Measurements from ENCODE around the gene RGS6. TPM values are rescaled to one million over a fixed set of nuclear protein-coding genes. Genes with fewer than 3 reads are reported as not detected.

The RGS6 gene
- total RNA-seq, 1 donor from 2014 or later = 2.8 TPM

DNA sequence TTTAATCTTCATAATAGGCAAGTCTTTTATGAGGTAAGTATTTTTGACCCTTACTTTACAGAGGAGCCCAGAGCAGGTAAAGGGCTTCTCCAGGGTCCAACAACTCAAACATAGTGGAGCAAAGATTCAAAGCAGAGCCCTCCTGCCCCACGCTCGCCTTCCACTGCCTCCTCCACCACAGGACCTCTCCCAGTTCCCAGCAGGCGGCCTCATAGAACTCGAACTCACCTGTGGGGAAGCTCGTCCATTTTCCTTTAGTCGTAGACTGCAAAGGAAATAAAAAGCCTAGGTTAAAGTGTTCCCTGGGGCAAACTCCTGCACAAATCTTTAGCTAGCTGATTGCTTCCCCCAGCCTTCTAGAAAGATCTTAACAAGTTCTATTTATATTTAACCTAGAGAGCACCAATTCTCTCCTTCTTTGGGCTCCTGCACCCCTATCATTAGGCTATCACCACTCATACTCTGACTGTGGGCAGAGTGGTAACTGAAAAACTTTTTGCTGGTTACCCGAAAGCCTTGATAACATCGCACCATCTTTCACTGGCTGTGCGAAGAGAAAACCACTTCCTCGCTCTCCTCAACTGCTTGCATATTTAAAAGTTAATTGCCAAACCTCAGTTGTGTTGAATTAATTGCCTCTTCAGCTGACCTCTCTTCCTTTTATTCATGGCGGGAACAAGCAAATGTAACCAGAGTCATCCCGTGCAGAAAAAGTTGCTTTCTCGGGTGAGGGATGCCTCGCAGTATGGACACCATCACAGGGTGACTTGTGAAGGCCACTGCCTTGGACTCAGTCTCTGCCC is 662.1 kb downstream of the RGS6 start:
- H3K36me3 Mint-ChIP-seq (ENCODE audit: low read depth) = no peaks in the 10 kb centered on the region
- peaks cover 2% of the 10 kb centered on the region for H3K27me3 Mint-ChIP-seq (ENCODE audit: low read depth)
- DNase-seq (ENCODE audit: low read depth, low spot score) = no peak
- TF ChIP-seq, protein P1, sequence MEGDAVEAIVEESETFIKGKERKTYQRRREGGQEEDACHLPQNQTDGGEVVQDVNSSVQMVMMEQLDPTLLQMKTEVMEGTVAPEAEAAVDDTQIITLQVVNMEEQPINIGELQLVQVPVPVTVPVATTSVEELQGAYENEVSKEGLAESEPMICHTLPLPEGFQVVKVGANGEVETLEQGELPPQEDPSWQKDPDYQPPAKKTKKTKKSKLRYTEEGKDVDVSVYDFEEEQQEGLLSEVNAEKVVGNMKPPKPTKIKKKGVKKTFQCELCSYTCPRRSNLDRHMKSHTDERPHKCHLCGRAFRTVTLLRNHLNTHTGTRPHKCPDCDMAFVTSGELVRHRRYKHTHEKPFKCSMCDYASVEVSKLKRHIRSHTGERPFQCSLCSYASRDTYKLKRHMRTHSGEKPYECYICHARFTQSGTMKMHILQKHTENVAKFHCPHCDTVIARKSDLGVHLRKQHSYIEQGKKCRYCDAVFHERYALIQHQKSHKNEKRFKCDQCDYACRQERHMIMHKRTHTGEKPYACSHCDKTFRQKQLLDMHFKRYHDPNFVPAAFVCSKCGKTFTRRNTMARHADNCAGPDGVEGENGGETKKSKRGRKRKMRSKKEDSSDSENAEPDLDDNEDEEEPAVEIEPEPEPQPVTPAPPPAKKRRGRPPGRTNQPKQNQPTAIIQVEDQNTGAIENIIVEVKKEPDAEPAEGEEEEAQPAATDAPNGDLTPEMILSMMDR (conservative IDR thresholded peaks at IDR 0.05) = no peak
- H3K4me3 Mint-ChIP-seq = no peak overlapping the region
- H3K4me1 Mint-ChIP-seq = no peaks in the 10 kb centered on the region
- H3K9me3 Mint-ChIP-seq = no peaks in the 10 kb centered on the region
- H3K27ac Mint-ChIP-seq (ENCODE audit: unreplicated experiment) = no peak overlapping the region

DNA sequence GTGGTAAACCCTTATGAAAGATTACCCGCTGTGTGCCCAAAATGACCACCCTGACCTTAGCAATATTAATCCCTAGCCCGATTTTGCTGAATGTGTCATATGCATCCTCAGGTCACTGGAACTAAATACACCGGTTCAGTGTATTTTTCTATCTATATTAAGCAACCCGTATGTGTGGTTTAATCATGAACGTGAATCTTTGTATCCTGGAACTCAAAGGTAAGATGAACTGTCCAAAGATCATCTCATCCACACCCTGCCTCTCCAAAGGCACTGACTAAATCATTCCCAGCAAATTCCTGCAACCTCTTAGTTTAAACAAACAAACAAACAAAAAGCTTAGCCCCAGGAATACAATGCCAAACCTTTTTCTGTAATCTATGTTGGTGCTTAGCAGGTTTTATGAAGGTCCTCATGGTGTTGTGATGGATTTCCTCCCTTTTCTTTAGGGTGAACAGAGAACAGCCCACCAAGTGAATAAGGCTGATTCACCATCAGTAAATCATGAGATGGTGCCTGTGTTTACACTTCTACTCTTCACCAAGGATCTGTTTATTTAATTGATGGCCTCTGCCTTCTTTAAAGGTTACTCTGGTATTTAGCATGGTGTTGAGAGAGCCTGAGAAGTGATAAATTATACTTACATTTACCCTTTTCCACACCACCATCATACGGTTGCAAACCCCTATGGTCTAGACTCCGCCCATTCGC is 663.1 kb downstream of the RGS6 start:
- no peak overlapping the region for H3K4me3 Mint-ChIP-seq
- no peak overlapping the region for H3K27ac Mint-ChIP-seq (ENCODE audit: unreplicated experiment)
- peaks cover 2% of the 10 kb centered on the region for H3K27me3 Mint-ChIP-seq (ENCODE audit: low read depth)
- no peaks in the 10 kb centered on the region for H3K9me3 Mint-ChIP-seq
- H3K36me3 Mint-ChIP-seq (ENCODE audit: low read depth) = no peaks in the 10 kb centered on the region
- peaks cover 5% of the 10 kb centered on the region for H3K4me1 Mint-ChIP-seq
- no peak for DNase-seq (ENCODE audit: low read depth, low spot score)
- TF ChIP-seq, protein P1 (conservative IDR thresholded peaks at IDR 0.05) = no peak

DNA sequence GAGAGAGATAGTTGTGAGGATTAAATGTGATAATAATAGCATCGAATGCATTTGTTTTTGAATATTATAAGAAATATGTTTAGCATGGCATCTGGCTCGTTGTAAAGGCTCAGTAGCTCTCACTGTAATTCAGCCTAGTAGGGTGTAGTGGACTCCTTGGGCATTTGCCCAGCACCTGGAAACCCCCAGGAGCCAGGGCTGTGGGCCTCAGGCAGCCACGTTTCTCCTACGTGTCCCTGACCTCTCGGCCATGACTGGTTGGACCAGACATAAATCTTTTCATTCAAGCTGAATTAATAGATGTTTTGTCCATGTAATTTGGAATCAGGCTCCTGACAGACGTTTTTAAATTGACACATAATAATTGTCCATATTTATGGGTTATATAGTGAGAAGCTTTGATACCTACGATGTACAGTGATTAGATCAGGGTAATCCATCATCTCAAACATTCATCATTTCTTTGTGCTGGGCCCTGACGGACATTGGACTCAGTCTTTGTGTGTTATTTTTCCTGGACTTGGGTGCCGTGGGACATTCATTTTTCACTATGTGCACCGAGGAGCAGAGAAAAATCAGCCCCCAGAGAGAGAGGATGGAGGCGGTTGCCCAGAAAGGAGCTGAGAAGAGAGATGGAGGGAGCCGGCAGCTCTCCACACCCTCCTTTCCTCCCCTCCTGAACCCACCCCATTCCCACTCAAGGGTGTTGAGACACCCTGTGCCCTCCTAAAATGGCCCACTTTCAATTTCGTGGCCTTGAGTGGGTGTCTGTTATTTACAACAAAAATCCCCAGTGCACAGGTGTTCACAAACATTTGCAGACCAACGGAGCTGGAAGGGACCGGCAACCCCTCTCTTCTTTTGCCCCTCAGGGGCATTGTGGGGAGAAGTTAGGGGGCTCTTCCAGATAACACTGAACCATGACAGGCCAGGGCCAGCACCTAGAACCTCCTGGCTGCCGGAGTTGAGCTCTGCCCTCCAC is 665.3 kb downstream of the RGS6 start:
- H3K27me3 Mint-ChIP-seq (ENCODE audit: low read depth) = no peaks in the 10 kb centered on the region
- DNase-seq (ENCODE audit: low read depth, low spot score) = no peak
- TF ChIP-seq, protein P1 (conservative IDR thresholded peaks at IDR 0.05) = no peak
- H3K36me3 Mint-ChIP-seq (ENCODE audit: low read depth) = no peaks in the 10 kb centered on the region
- H3K9me3 Mint-ChIP-seq = no peaks in the 10 kb centered on the region
- peaks cover 17% of the 10 kb centered on the region for H3K4me1 Mint-ChIP-seq
- no peak overlapping the region for H3K4me3 Mint-ChIP-seq
- H3K27ac Mint-ChIP-seq (ENCODE audit: unreplicated experiment) = no peak overlapping the region

DNA sequence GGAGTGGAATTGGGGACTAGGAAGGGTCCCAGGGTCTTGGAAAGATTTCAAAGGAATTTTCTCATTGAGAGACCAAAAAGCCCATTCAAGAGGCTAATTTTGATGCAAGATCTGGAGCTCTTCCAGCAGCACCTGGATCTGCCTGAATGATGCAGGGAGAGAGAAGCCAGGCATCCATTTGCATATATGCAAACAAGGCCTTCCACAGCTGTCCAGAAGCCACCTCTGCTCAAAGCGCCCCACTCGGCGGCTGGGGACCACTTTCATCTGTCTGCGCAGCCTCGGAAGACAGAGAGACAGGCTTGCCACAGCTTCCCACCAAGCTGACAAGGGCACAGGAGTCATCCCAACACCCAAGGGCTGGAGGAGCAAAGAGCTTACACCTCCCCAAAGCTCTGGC is 666.1 kb downstream of the RGS6 start:
- no peak for DNase-seq (ENCODE audit: low read depth, low spot score)
- H3K27me3 Mint-ChIP-seq (ENCODE audit: low read depth) = no peaks in the 10 kb centered on the region
- H3K36me3 Mint-ChIP-seq (ENCODE audit: low read depth) = no peaks in the 10 kb centered on the region
- peaks cover 17% of the 10 kb centered on the region for H3K4me1 Mint-ChIP-seq
- H3K4me3 Mint-ChIP-seq = no peak overlapping the region
- H3K27ac Mint-ChIP-seq (ENCODE audit: unreplicated experiment) = no peak overlapping the region
- no peaks in the 10 kb centered on the region for H3K9me3 Mint-ChIP-seq
- TF ChIP-seq, protein P1 (conservative IDR thresholded peaks at IDR 0.05) = no peak

All from neural crest cell (in vitro differentiated cells).